G401 (cell line): ENCODE data around the gene ARL1. TPM values are rescaled to one million over a fixed set of nuclear protein-coding genes. Genes with fewer than 3 reads are reported as not detected.
"Not testable (repeated sequence)": the region's sequence is repeated elsewhere in the genome, so short reads cannot be mapped to it uniquely, and the experiment has no call there.

ENCODE experiments used
- DNase-seq: peaks from one replicate; pipeline ENCODE4 v3.0.0-alpha.2; 2015; ENCODE audit warnings: low spot score
- in situ Hi-C: cut with HindIII; loops from 2 replicates; pipeline ENCODE4 v1.10.0; 2016; ENCODE audit warnings: low sequenced_read_pairs, mixed read lengths
- total RNA-seq: library from RNA; depleted of rRNA; stranded (reverse); fragments of >200 nt; shearing (Covaris generic); gene quantifications from 2 replicates; pipeline ENCODE4 v1.2.3, GENCODE V29; 2014; rRNA removed

Gene ARL1
- total RNA-seq, result 53.4 and 92.6 TPM in 2 replicates

- peak; percentile 88 for DNase-seq
- in situ Hi-C loops, result no loop called here
Observed at GRCh38 chr12:101407436-101408345, at the start of gene ARL1. ARL1 (minus strand) TSS chr12:101407772; CDS start chr12:101407645, 127 bp downstream.

- in situ Hi-C loops, result no loop called here
Observed at GRCh38 chr12:101455685-101456084, 48.1 kb upstream of the ARL1 start.

GRCh38 chr12:101441461-101442224 is 34.1 kb upstream of the ARL1 start:
- DNase-seq, result no peak
- in situ Hi-C loops, result no loop called here

More at GRCh38 chr12:101455685-101456084, 48.1 kb upstream of the ARL1 start:
- DNase-seq, result no peak

GRCh38 chr12:101439236-101439635 is 31.7 kb upstream of the ARL1 start:
- in situ Hi-C loops, result no loop called here
- no peak for DNase-seq

GRCh38 chr12:101436136-101436535 is 28.6 kb upstream of the ARL1 start:
- DNase-seq, result no peak
- in situ Hi-C loops, result no loop called here

- in situ Hi-C loops, result no loop called here
- no peak for DNase-seq
Observed at GRCh38 chr12:101430456-101430855, 22.9 kb upstream of the ARL1 start.

GRCh38 chr12:101424620-101425019 is 17.0 kb upstream of the ARL1 start:
- no peak for DNase-seq
- in situ Hi-C loops, result no loop called here

- in situ Hi-C loops, DNase-seq: not testable (repeated sequence)
Observed at GRCh38 chr12:101422066-101422465, 14.5 kb upstream of the ARL1 start.

GRCh38 chr12:101415228-101415627 is 7.7 kb upstream of the ARL1 start:
- in situ Hi-C loops, result no loop called here

GRCh38 chr12:101414533-101415119 is 7.1 kb upstream of the ARL1 start:
- in situ Hi-C loops, result no loop called here
- peak; percentile 69 for DNase-seq

More at GRCh38 chr12:101415228-101415627, 7.7 kb upstream of the ARL1 start:
- no peak for DNase-seq

GRCh38 chr12:101410169-101410568 is 2.6 kb upstream of the ARL1 start:
- DNase-seq, in situ Hi-C loops: not testable (repeated sequence)

GRCh38 chr12:101407049-101407435 is 530 bp downstream of the ARL1 start:
- in situ Hi-C loops, result no loop called here
- peak; percentile 32 for DNase-seq

- in situ Hi-C loops, DNase-seq: not testable (repeated sequence)
Observed at GRCh38 chr12:101391181-101391580, 16.4 kb downstream of the ARL1 start.

- in situ Hi-C loops, result no loop called here
Observed at GRCh38 chr12:101379149-101379548, 28.4 kb downstream of the ARL1 start.

GRCh38 chr12:101375573-101375972 is 32.0 kb downstream of the ARL1 start:
- in situ Hi-C loops, result no loop called here
- DNase-seq, result no peak

More at GRCh38 chr12:101379149-101379548, 28.4 kb downstream of the ARL1 start:
- DNase-seq, result no peak

GRCh38 chr12:101372431-101372830 is 35.1 kb downstream of the ARL1 start:
- DNase-seq, result no peak
- in situ Hi-C loops, result no loop called here

GRCh38 chr12:101368016-101368415 is 39.6 kb downstream of the ARL1 start:
- DNase-seq, result no peak
- in situ Hi-C loops, result no loop called here

GRCh38 chr12:101361455-101361854 is 46.1 kb downstream of the ARL1 start:
- in situ Hi-C loops, result no loop called here
- DNase-seq, result no peak

- in situ Hi-C loops, result no loop called here
- DNase-seq, result no peak
Observed at GRCh38 chr12:101356794-101357193, 50.8 kb downstream of the ARL1 start.

- in situ Hi-C loops, result no loop called here
- DNase-seq, result no peak
Observed at GRCh38 chr12:101351682-101352081, 55.9 kb downstream of the ARL1 start.
